ENCODE data around the gene MEX3B.

- TF ChIP-seq POLR2A (IDR thresholded peaks at IDR 0.05) (no peak), CTCF (IDR thresholded peaks at IDR 0.05) (no peak)
These were observed 5.4 kb downstream of the MEX3B start for GRCh38 chr15:82040390-82040789.
